ENCODE data around the gene PHC2. TPM values are rescaled to one million over a fixed set of nuclear protein-coding genes. Genes with fewer than 3 reads are reported as not detected.
A peak's percentile ranks its signal among the peaks of the same experiment; 100 is the strongest.
"Not testable (repeated sequence)": the region's sequence is repeated elsewhere in the genome, so short reads cannot be mapped to it uniquely, and the experiment has no call there.

PHC2 gene
- total RNA-seq, 2 donors from 2014 or later, result 15.4 to 34.5 TPM

- no peaks in the 10 kb centered on the region for H3K36me3 Mint-ChIP-seq
- H3K9me3 Mint-ChIP-seq, result no peaks in the 10 kb centered on the region
- no peak for DNase-seq (ENCODE audit: low spot score in 2 of 2)
- no peak for ATAC-seq
- peak overlapping the region in 1 of 2 donors; percentile 79 for H3K27ac Mint-ChIP-seq
These were observed 135.9 kb downstream of the PHC2 start for GRCh38 chr1:33295023-33295422.

- Mint-ChIP-seq H3K36me3 (peaks cover 0 to 5% of the 10 kb centered on the region in 2 donors), H3K9me3 (no peaks in the 10 kb centered on the region), H3K27ac (peak overlapping the region; percentile 9 to 18)
- DNase-seq (ENCODE audit: low spot score in 2 of 2), result peak in 1 of 2 donors; percentile 38
- ATAC-seq, result no peak
These were observed 136.6 kb downstream of the PHC2 start for GRCh38 chr1:33294071-33295010.

GRCh38 chr1:33292726-33293340, 138.1 kb downstream of the PHC2 start:
- Mint-ChIP-seq H3K27ac (peak overlapping the region in 1 of 2 donors; percentile 72), H3K36me3 (peaks cover 7 to 12% of the 10 kb centered on the region in 2 donors), H3K9me3 (no peaks in the 10 kb centered on the region)
- DNase-seq (ENCODE audit: low spot score in 2 of 2) (no peak), ATAC-seq (no peak)

- H3K27ac Mint-ChIP-seq; H3K9me3 Mint-ChIP-seq; ATAC-seq; DNase-seq (ENCODE audit: low spot score in 2 of 2): not testable (repeated sequence)
- H3K36me3 Mint-ChIP-seq, result peaks cover 7 to 12% of the 10 kb centered on the region in 2 donors
These were observed 140.3 kb downstream of the PHC2 start for GRCh38 chr1:33290615-33291014.

- Mint-ChIP-seq H3K9me3 (no peaks in the 10 kb centered on the region), H3K36me3 (peaks cover 7 to 12% of the 10 kb centered on the region in 2 donors), H3K27ac (no peak overlapping the region)
- DNase-seq (ENCODE audit: low spot score in 2 of 2) (no peak), ATAC-seq (no peak)
These were observed 141.1 kb downstream of the PHC2 start for GRCh38 chr1:33289858-33290154.

GRCh38 chr1:33288976-33289857, 141.7 kb downstream of the PHC2 start:
- DNase-seq (ENCODE audit: low spot score in 2 of 2), result no peak
- no peak for ATAC-seq
- Mint-ChIP-seq H3K27ac (peak overlapping the region in 1 of 2 donors; percentile 5), H3K36me3 (peaks cover 7 to 12% of the 10 kb centered on the region in 2 donors), H3K9me3 (no peaks in the 10 kb centered on the region)

- H3K9me3 Mint-ChIP-seq, result no peaks in the 10 kb centered on the region
- ATAC-seq, result no peak
- no peak overlapping the region for H3K27ac Mint-ChIP-seq
- H3K36me3 Mint-ChIP-seq, result peaks cover 7 to 12% of the 10 kb centered on the region in 2 donors
- no peak for DNase-seq (ENCODE audit: low spot score in 2 of 2)
These were observed 143.6 kb downstream of the PHC2 start for GRCh38 chr1:33287317-33287716.

- Mint-ChIP-seq H3K36me3 (peaks cover 7 to 12% of the 10 kb centered on the region in 2 donors), H3K9me3 (no peaks in the 10 kb centered on the region), H3K27ac (no peak overlapping the region)
- ATAC-seq (no peak), DNase-seq (ENCODE audit: low spot score in 2 of 2) (no peak)
These were observed 144.3 kb downstream of the PHC2 start for GRCh38 chr1:33286451-33287185.

GRCh38 chr1:33284049-33284448, 146.8 kb downstream of the PHC2 start:
- DNase-seq (ENCODE audit: low spot score in 2 of 2) (peak in 1 of 2 donors; percentile 2), ATAC-seq (no peak)
- no peak overlapping the region for H3K27ac Mint-ChIP-seq
- no peaks in the 10 kb centered on the region for H3K9me3 Mint-ChIP-seq
- H3K36me3 Mint-ChIP-seq, result peaks cover 4% of the 10 kb centered on the region in 2 donors

GRCh38 chr1:33282791-33283190, 148.1 kb downstream of the PHC2 start:
- ATAC-seq (no peak), DNase-seq (ENCODE audit: low spot score in 2 of 2) (no peak)
- H3K9me3 Mint-ChIP-seq, result no peaks in the 10 kb centered on the region
- H3K36me3 Mint-ChIP-seq, result no peaks in the 10 kb centered on the region
- no peak overlapping the region for H3K27ac Mint-ChIP-seq

- no peaks in the 10 kb centered on the region for H3K36me3 Mint-ChIP-seq
These were observed 149.2 kb downstream of the PHC2 start for GRCh38 chr1:33281554-33282303.

GRCh38 chr1:33280091-33280661, 150.7 kb downstream of the PHC2 start:
- peak in 1 of 2 donors; percentile 28 for DNase-seq (ENCODE audit: low spot score in 2 of 2)
- no peak overlapping the region for H3K27ac Mint-ChIP-seq
- H3K36me3 Mint-ChIP-seq, result no peaks in the 10 kb centered on the region
- H3K9me3 Mint-ChIP-seq, result no peaks in the 10 kb centered on the region
- ATAC-seq, result no peak

More at GRCh38 chr1:33281554-33282303, 149.2 kb downstream of the PHC2 start:
- DNase-seq (ENCODE audit: low spot score in 2 of 2) (peak in 1 of 2 donors; percentile 45), ATAC-seq (no peak)
- H3K27ac Mint-ChIP-seq, result peak overlapping the region in 1 of 2 donors; percentile 88
- H3K9me3 Mint-ChIP-seq, result no peaks in the 10 kb centered on the region

- H3K27ac Mint-ChIP-seq, result no peak overlapping the region
- no peak for ATAC-seq
- no peaks in the 10 kb centered on the region for H3K36me3 Mint-ChIP-seq
- H3K9me3 Mint-ChIP-seq, result no peaks in the 10 kb centered on the region
- DNase-seq (ENCODE audit: low spot score in 2 of 2), result peak in 1 of 2 donors; percentile 1
These were observed 153.3 kb downstream of the PHC2 start for GRCh38 chr1:33277488-33278084.

GRCh38 chr1:33276573-33277298, 154.2 kb downstream of the PHC2 start:
- no peaks in the 10 kb centered on the region for H3K36me3 Mint-ChIP-seq
- DNase-seq (ENCODE audit: low spot score in 2 of 2) (no peak), ATAC-seq (no peak)
- no peaks in the 10 kb centered on the region for H3K9me3 Mint-ChIP-seq
- H3K27ac Mint-ChIP-seq, result peak overlapping the region in 1 of 2 donors; percentile 15
